Activated CD4-positive, alpha-beta T cell treated with anti-CD3 and anti-CD28 coated beads for 4 hours (primary cell): ENCODE results near the gene NMNAT1.
"Not testable (repeated sequence)": the region's sequence is repeated elsewhere in the genome, so short reads cannot be mapped to it uniquely, and the experiment has no call there.

ENCODE experiments used
- DNase-seq, 2 donors: peaks; one replicate each; pipeline ENCODE4 v3.0.0-alpha.2; 2020

Gene NMNAT1

GRCh38 chr1:9942939-9943788 is at the start of gene NMNAT1, which contains the start of gene LZIC:
TSS of gene NMNAT1 (plus strand) at chr1:9943475. CDS start at chr1:9972074, 28,599 bp downstream.
TSS of gene LZIC (minus strand) at chr1:9943391. CDS start at chr1:9936619, 6,772 bp downstream.
- peak; percentile 83 to 85 for DNase-seq

GRCh38 chr1:9894115-9894514 is 49.2 kb upstream of the NMNAT1 start:
- DNase-seq = no peak

- no peak for DNase-seq
These were observed 42.9 kb upstream of the NMNAT1 start for GRCh38 chr1:9900142-9901043.

- no peak for DNase-seq
These were observed 41.9 kb upstream of the NMNAT1 start for GRCh38 chr1:9901148-9902059.

- DNase-seq = no peak
These were observed 41.2 kb upstream of the NMNAT1 start for GRCh38 chr1:9902060-9902452.

- no peak for DNase-seq
These were observed 39.3 kb upstream of the NMNAT1 start for GRCh38 chr1:9903801-9904527.

- DNase-seq = no peak
These were observed 38.7 kb upstream of the NMNAT1 start for GRCh38 chr1:9904596-9904995.

GRCh38 chr1:9905010-9905409 is 38.3 kb upstream of the NMNAT1 start:
- no peak for DNase-seq

GRCh38 chr1:9906466-9906865 is 36.8 kb upstream of the NMNAT1 start:
- DNase-seq = no peak

- no peak for DNase-seq
These were observed 35.8 kb upstream of the NMNAT1 start for GRCh38 chr1:9907441-9907840.

- no peak for DNase-seq
These were observed 34.4 kb upstream of the NMNAT1 start for GRCh38 chr1:9908871-9909233.

GRCh38 chr1:9909234-9910046 is 33.8 kb upstream of the NMNAT1 start:
- peak; percentile 21 to 24 for DNase-seq

- DNase-seq = no peak
These were observed 33.2 kb upstream of the NMNAT1 start, which contains the start of gene CTNNBIP1 for GRCh38 chr1:9910076-9910422. TSS of gene CTNNBIP1 (minus strand) at chr1:9910269. CDS start at chr1:9872064, 38,205 bp downstream.

- peak; percentile 100 for DNase-seq
These were observed 32.7 kb upstream of the NMNAT1 start for GRCh38 chr1:9910423-9911178.

- DNase-seq = no peak
These were observed 30.9 kb upstream of the NMNAT1 start for GRCh38 chr1:9912264-9912936.

- no peak for DNase-seq
These were observed 28.7 kb upstream of the NMNAT1 start for GRCh38 chr1:9914610-9914937.

- DNase-seq = no peak
These were observed 26.8 kb upstream of the NMNAT1 start for GRCh38 chr1:9916452-9916851.

GRCh38 chr1:9917495-9917894 is 25.8 kb upstream of the NMNAT1 start:
- DNase-seq = not testable (repeated sequence)

- no peak for DNase-seq
These were observed 25.4 kb upstream of the NMNAT1 start for GRCh38 chr1:9917901-9918300.

GRCh38 chr1:9920606-9921005 is 22.7 kb upstream of the NMNAT1 start:
- no peak for DNase-seq
